Astrocyte (in vitro differentiated cells and primary cell): ENCODE data around the gene CLEC20A.

Experiments used
- EZH2 ChIP-seq: IDR thresholded peaks from 2 replicates; pipeline ENCODE4 v1.6.1; 2012; ENCODE audit warnings: mild to moderate bottlenecking, low read length, inconsistent platforms; ENCODE audit not compliant: insufficient read depth
- TF ChIP-seq, protein P1 (sequence below): IDR thresholded peaks from 2 replicates; pipeline ENCODE4 v1.5.1; 2011; ENCODE audit warnings: low read depth, mild to moderate bottlenecking, inconsistent platforms, low read length, moderate library complexity; ENCODE audit not compliant: insufficient read depth

GRCh38 chr1:178487070-178487615, 9.6 kb downstream of the CLEC20A start:
- TF ChIP-seq, protein P1, sequence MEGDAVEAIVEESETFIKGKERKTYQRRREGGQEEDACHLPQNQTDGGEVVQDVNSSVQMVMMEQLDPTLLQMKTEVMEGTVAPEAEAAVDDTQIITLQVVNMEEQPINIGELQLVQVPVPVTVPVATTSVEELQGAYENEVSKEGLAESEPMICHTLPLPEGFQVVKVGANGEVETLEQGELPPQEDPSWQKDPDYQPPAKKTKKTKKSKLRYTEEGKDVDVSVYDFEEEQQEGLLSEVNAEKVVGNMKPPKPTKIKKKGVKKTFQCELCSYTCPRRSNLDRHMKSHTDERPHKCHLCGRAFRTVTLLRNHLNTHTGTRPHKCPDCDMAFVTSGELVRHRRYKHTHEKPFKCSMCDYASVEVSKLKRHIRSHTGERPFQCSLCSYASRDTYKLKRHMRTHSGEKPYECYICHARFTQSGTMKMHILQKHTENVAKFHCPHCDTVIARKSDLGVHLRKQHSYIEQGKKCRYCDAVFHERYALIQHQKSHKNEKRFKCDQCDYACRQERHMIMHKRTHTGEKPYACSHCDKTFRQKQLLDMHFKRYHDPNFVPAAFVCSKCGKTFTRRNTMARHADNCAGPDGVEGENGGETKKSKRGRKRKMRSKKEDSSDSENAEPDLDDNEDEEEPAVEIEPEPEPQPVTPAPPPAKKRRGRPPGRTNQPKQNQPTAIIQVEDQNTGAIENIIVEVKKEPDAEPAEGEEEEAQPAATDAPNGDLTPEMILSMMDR: no peak
- TF ChIP-seq EZH2: no peak
